Liver (tissue), 2 donors: ENCODE measurements around the gene NUBPL.

ENCODE experiments used
- HNF4G ChIP-seq: IDR thresholded peaks from 2 replicates; pipeline ENCODE4 v1.6.1; 2016; ENCODE audit warnings: antibody characterized with exemption
- MAX ChIP-seq: IDR thresholded peaks from 2 replicates; pipeline ENCODE4 v1.6.1; 2016; ENCODE audit warnings: antibody characterized with exemption
- donor health status: healthy.

DNA sequence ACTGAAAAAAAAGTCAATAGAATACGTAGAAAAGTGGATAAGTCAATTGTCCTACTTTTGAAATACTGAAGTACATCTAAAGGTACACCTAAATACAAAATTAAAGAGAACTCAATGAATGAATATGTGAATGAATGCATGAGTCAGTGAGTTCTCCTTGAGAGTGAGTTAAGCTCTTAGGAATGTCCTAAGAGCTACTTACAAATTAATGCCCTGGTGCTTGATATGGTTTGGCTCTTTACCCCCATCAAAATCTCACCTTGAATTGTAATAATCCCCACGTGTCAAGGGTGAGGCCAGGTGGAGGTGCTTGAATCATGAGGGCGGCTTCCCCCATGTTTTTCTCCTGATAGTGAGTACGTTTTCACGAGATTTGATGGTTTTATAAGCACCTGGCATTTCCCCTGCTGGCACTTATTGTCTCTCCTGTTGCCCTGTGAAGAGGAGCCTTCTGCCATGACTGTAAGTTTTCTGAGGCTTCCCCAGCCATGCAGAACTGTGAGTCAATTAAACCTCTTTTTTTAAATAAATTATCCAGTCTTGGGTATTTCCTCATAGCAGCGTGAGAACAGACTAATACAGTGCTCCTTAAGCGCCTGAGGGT is 323.7 kb downstream of the NUBPL start:
- no peak for TF ChIP-seq MAX
- TF ChIP-seq HNF4G = no peak
